Endothelial cell of umbilical vein (primary cell): ENCODE results near the gene ARFRP1. TPM values are rescaled to one million over a fixed set of nuclear protein-coding genes. Genes with fewer than 3 reads are reported as not detected.

Experiments used
- BruUV-seq: library from RNA; stranded (reverse); fragments of 400-500 nt; replicated peaks from 2 replicates; lab custom pipeline; 2021; lab: Mats Ljungman, UMichigan
- CTCF ChIA-PET: fragments of 300-600, 350-600 bp; sonication (Branson Sonifier 250); formaldehyde crosslinking; loops from one replicate; lab custom pipeline; 2021; ENCODE audit warnings: antibody characterized with exemption, inconsistent platforms; lab: Charles Lee
- POLR2A ChIA-PET: fragments of 300-600, 350-600 bp; sonication (Branson Sonifier 250); formaldehyde crosslinking; loops from one replicate; lab custom pipeline; 2021; ENCODE audit warnings: antibody characterized with exemption, inconsistent platforms; lab: Charles Lee
- DNase-seq: peaks from one replicate; pipeline ENCODE4 v3.0.0-alpha.2; 2011; ENCODE audit warnings: low read depth, low spot score
- FAIRE-seq: peaks from 2 replicates; lab custom pipeline; 2011; peaks lifted over from hg19 to GRCh38; lab: Jason Lieb, UNC
- H2AFZ ChIP-seq: 2 replicates; pipeline ENCODE4 v1.6.0; 2012; ENCODE audit warnings: low read depth, low read length, control low read depth, inconsistent platforms
- H3K27ac ChIP-seq: 2 replicates; pipeline ENCODE4 v1.5.1; 2011; ENCODE audit warnings: low read depth, mild to moderate bottlenecking, control low read depth, low read length, moderate library complexity; ENCODE audit not compliant: insufficient read depth
- H3K27me3 ChIP-seq, 2 experiments: 2 replicates each; pipeline versions ENCODE4 v1.6.0 to v1.6.1; 2011; ENCODE audit warnings: low read length in 2 of 2, mixed read lengths in 1 of 2; ENCODE audit not compliant: control insufficient read depth in 2 of 2, insufficient read depth in 2 of 2
- H3K36me3 ChIP-seq, 2 experiments: 2 replicates in 1 of 2; 3 replicates in 1 of 2; pipeline ENCODE4 v1.5.1; 2011; ENCODE audit warnings: low read length in 2 of 2, mild to moderate bottlenecking in 1 of 2, moderate library complexity in 1 of 2; ENCODE audit not compliant: control insufficient read depth in 2 of 2, insufficient read depth in 2 of 2; ENCODE audit errors: extremely low read depth in 1 of 2
- H3K4me1 ChIP-seq: 3 replicates; pipeline ENCODE4 v1.5.1; 2011; ENCODE audit warnings: mild to moderate bottlenecking, low read length; ENCODE audit not compliant: control insufficient read depth, insufficient read depth; ENCODE audit errors: extremely low read depth
- H3K4me2 ChIP-seq: 2 replicates; pipeline ENCODE4 v1.6.1; 2011; ENCODE audit warnings: low read length, control low read depth, mixed read lengths; ENCODE audit not compliant: insufficient read depth
- H3K4me3 ChIP-seq, 3 experiments: fragments of 200-600 bp in 1 of 3; sonication (generic), shearing (Covaris generic) in 1 of 3; replicated peaks in 1 of 3; 2 replicates each; pipeline ENCODE4 v1.5.1; 2011 to 2016; ENCODE audit warnings: control low read depth in 3 of 3, low read length in 3 of 3, mild to moderate bottlenecking in 2 of 3, inconsistent platforms in 1 of 3, low read depth in 1 of 3, moderate library complexity in 1 of 3; ENCODE audit not compliant: insufficient read depth in 1 of 3
- H3K79me2 ChIP-seq: 2 replicates; pipeline ENCODE4 v1.6.0; 2012; ENCODE audit warnings: low read length, inconsistent platforms; ENCODE audit not compliant: control insufficient read depth, insufficient read depth
- H3K9ac ChIP-seq: replicated peaks from 2 replicates; pipeline ENCODE3; 2011; ENCODE audit warnings: low read length, control low read depth; ENCODE audit not compliant: insufficient read depth; ENCODE audit errors: extremely low read depth
- H3K9me1 ChIP-seq: replicated peaks from 3 replicates; pipeline ENCODE4 v1.6.0; 2011; ENCODE audit warnings: mild to moderate bottlenecking, low read length; ENCODE audit not compliant: control insufficient read depth, insufficient read depth; ENCODE audit errors: extremely low read depth
- H3K9me3 ChIP-seq: replicated peaks from 2 replicates; pipeline ENCODE4 v1.5.1; 2012; ENCODE audit warnings: low read length, inconsistent platforms; ENCODE audit not compliant: control insufficient read depth, insufficient read depth
- H4K20me1 ChIP-seq: replicated peaks from 2 replicates; pipeline ENCODE3; 2011; ENCODE audit warnings: mild to moderate bottlenecking, low read length; ENCODE audit not compliant: control insufficient read depth, insufficient read depth; ENCODE audit errors: extremely low read depth
- FOS ChIP-seq: IDR thresholded peaks from 2 replicates; pipeline ENCODE4 v1.6.1; 2011; ENCODE audit warnings: mild to moderate bottlenecking, low read length, moderate library complexity, borderline replicate concordance; ENCODE audit not compliant: insufficient read depth
- GATA2 ChIP-seq: IDR thresholded peaks from 2 replicates; pipeline ENCODE4 v1.7.0; 2011; ENCODE audit warnings: low read depth, mild to moderate bottlenecking, moderate library complexity, mixed read lengths, low read length; ENCODE audit not compliant: insufficient read length, insufficient read depth
- POLR2AphosphoS5 ChIP-seq: IDR thresholded peaks from 2 replicates; pipeline ENCODE4 v1.6.1; 2012; ENCODE audit warnings: low read depth, mild to moderate bottlenecking, control low read depth, low read length, moderate library complexity; ENCODE audit not compliant: insufficient read depth
- dilution Hi-C: fragments of 300-500 bp; cut with MboI; formaldehyde crosslinking; loops from one replicate; pipeline ENCODE4 v1.15.0; 2019; ENCODE audit warnings: low sequenced_read_pairs; ENCODE audit not compliant: extremely low pct_ligation_motif_present
- intact Hi-C: fragments of 100-400 bp; cut with micrococcal nuclease; formaldehyde crosslinking; loops from one replicate; pipeline ENCODE4 v1.10.0; 2022
- polyA plus RNA-seq, 4 experiments: library from polyadenylated mRNA; depleted of rRNA in 3 of 4; stranded (reverse) in 3 of 4; unstranded in 1 of 4; fragments of >200 nt; gene quantifications; 2 replicates each; pipeline versions ENCODE4 v1.2.1 to v1.2.3, GENCODE V29; 2011 to 2012; ENCODE audit warnings: missing spikeins in 1 of 4
- total RNA-seq: library from RNA; stranded (reverse); gene quantifications from 2 replicates; pipeline ENCODE4 v1.2.3, GENCODE V29; 2021
- TF ChIP-seq, protein P1 (sequence below), 2 donors: IDR thresholded peaks; 1 replicate in 1 of 2; 2 replicates in 1 of 2; pipeline ENCODE4 v1.5.1; 2011; ENCODE audit warnings: low read length in 2 of 2, mild to moderate bottlenecking in 2 of 2, moderate library complexity in 2 of 2, control low read depth in 1 of 2, inconsistent platforms in 1 of 2, low read depth in 1 of 2; ENCODE audit not compliant: insufficient read depth in 1 of 2; ENCODE audit errors: extremely low read depth in 1 of 2

ARFRP1 gene
- total and polyA plus RNA-seq, 2 donors (not counting 3 experiments of a cell fraction or from before 2014, with no cell fraction given) = 48.7 to 51.6 TPM

DNA sequence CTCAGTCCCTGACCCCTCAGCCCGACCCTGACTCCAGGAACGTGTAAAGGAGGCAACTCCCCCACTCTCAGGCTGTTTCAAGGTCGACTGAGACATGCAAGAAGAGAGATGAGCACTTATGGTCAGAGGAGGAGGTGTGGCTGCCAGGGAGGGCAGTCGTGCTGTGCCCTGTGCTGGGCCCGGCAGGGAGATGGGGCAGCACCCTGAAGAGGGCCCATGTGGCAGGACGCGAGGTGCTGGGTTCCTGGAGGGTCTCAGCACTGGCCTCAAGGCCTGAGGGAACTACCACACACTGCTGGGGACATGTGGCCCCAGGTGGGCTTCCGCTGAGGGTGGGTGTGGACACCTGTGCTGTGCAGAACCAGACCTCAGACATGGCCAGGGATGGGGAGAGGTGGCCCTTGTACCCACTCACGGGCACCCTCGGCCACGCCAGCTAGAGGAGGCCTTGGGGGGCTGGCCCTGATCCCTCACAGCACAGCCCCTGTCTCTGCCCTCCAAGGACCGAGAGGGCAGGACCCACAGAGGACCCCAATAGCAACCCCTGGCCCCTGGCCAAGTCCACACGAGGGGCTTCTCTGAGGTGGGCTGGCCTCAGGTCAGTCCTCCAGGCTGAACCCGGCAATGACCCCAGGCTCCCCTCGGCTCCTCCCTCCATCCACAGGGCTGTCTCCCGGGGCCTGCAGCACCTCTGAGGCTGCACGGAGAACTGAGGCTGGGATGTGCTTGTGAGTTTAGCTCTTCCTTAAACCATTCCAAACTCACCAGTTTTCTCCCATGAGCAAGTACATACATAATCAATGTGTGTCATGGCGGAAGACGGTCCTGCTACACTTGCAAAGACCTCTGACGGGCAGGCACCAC lies 40.5 kb upstream of the ARFRP1 start:
- FAIRE-seq (no peak), DNase-seq (no peak)
- Histone ChIP-seq H3K27ac (no peak overlapping the region), H3K4me1 (no peaks in the 10 kb centered on the region), H3K27me3 (no peaks in the 10 kb centered on the region), H3K4me3 (no peak overlapping the region), H3K4me2 (no peak overlapping the region), H3K9ac (no peak overlapping the region), H3K9me3 (no peaks in the 10 kb centered on the region), H2AFZ (no peak overlapping the region), H3K9me1 (no peaks in the 10 kb centered on the region), H4K20me1 (no peaks in the 10 kb centered on the region), H3K36me3 (peaks cover 0 to 4% of the 10 kb centered on the region in 2 experiments), H3K79me2 (no peaks in the 10 kb centered on the region)
- ChIA-PET CTCF (no interaction called here), POLR2A (no interaction called here)
- TF ChIP-seq, protein P1, sequence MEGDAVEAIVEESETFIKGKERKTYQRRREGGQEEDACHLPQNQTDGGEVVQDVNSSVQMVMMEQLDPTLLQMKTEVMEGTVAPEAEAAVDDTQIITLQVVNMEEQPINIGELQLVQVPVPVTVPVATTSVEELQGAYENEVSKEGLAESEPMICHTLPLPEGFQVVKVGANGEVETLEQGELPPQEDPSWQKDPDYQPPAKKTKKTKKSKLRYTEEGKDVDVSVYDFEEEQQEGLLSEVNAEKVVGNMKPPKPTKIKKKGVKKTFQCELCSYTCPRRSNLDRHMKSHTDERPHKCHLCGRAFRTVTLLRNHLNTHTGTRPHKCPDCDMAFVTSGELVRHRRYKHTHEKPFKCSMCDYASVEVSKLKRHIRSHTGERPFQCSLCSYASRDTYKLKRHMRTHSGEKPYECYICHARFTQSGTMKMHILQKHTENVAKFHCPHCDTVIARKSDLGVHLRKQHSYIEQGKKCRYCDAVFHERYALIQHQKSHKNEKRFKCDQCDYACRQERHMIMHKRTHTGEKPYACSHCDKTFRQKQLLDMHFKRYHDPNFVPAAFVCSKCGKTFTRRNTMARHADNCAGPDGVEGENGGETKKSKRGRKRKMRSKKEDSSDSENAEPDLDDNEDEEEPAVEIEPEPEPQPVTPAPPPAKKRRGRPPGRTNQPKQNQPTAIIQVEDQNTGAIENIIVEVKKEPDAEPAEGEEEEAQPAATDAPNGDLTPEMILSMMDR (IDR thresholded peaks at IDR 0.05; ENCODE audit: extremely low read depth in 1 of 2, insufficient read depth in 1 of 2, low read depth in 1 of 2, low read length in 2 of 2) = no peak
- TF ChIP-seq POLR2AphosphoS5 (no peak), GATA2 (no peak), FOS (no peak)
- no TSS peak for BruUV-seq
- dilution Hi-C loops (no loop called here), intact Hi-C loops (no loop called here)
